Activated CD4-positive, alpha-beta T cell treated with anti-CD3 and anti-CD28 coated beads, Interleukin-2, amount 50 U/mL, for 16 hours (primary cell): ENCODE data around the gene KRTAP4-4.
"Not testable (repeated sequence)": the region's sequence is repeated elsewhere in the genome, so short reads cannot be mapped to it uniquely, and the experiment has no call there.

ENCODE experiments used
- DNase-seq: peaks from one replicate; pipeline ENCODE4 v3.0.0-alpha.2; 2020

KRTAP4-4 gene

DNA sequence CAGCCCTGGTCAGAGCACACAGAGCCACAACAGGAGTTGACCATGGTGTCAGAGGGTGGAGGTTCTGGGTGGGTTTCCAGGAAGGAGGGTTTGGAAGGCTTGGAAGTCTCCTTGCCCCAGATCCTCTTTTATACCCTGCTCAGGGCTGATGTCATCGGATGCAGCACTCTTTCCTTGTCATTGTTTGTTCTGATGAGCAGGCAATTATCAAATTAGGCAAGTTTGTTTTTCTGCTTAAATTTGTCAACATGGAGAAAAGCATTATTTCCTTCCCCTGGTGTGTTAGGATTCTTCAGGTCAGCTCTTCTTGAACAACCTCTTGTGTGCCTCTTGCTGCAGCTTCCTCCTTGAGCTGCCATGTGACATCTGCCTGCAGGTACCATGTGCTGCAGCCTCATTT is at the start of gene KRTAP4-4:
KRTAP4-4 (minus strand) TSS at position 101 of the 400 bp plus-strand sequence; CDS start at position 44, 57 bp downstream.
- no peak for DNase-seq

DNA sequence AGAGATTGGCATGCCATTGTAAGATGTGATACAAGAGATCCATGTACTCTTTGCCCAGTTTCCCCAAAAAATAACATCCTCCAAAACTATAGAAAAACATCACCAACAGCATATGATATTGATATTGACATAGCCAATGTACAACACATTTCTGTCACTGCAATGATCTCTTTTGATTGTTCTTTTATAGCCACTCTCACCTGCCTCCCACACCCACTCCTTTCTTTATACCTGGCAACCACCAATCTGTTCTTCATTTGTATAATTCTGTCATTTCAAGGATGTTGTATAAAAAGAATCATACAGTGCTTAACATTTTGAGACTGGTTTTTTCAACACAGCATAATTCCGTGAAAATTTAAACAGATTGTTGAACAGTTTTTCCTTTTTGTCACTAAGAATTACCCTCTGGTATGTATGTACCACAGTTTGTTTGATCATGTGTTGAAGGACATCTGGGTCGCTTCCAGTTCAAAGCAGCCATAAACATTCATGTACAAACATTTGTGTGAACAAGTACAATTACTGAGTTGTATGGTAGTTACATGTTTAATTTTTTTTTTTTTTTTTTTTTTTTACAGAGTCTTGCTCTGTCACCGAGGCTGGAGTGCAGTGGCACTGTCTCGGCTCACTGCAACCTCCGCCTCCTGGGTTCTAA is 39.0 kb upstream of the KRTAP4-4 start:
- DNase-seq, result no peak

DNA sequence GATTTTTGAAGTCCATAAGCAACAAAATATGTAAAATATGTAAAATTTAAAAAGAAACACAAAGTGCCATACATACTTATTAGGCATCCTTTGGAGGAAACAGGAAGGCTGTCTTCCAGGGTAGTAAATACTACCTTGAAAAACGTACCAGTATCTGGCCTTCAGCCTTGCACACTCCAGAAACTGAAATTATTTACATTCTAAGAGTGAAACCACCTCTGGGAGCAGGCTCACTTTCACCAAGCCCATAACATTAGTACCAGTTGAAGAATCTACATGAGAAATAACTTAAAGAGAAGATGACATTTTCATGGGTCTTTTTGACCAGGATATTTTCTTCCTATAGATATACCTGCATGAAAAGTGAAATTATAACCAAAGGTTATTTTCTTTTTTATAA is 35.5 kb upstream of the KRTAP4-4 start:
- no peak for DNase-seq

DNA sequence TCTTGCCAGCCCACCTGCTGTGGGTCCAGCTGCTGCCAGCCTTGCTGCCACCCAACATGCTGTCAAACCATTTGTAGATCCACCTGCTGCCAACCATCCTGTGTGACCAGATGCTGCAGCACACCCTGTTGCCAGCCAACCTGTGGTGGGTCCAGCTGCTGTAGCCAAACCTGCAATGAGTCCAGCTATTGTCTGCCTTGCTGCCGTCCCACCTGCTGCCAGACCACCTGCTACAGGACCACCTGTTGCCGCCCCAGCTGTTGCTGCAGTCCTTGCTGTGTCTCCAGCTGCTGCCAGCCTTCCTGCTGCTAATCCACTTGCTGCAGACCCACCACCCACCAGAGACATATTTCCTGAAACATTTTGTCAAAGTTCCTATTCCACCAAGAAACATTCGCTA is 29.8 kb upstream of the KRTAP4-4 start:
- DNase-seq, result no peak

DNA sequence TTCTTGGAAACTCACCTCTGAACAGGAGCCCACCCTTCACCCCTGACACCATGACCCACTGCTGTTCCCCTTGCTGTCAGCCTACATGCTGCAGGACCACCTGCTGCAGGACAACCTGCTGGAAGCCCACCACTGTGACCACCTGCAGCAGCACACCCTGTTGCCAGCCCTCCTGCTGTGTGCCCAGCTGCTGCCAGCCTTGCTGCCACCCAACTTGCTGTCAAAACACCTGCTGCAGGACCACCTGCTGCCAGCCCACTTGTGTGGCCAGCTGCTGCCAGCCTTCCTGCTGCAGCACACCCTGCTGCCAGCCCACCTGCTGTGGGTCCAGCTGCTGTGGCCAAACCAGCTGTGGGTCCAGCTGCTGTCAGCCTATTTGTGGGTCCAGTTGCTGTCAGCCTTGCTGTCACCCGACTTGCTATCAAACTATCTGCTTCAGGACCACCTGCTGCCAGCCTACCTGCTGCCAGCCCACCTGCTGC is 29.3 kb upstream of the KRTAP4-4 start, which contains the start of gene KRTAP9-1:
KRTAP9-1 (plus strand) TSS at position 51 of the 482 bp plus-strand sequence; CDS start at position 51, 0 bp downstream.
- DNase-seq, result not testable (repeated sequence)

DNA sequence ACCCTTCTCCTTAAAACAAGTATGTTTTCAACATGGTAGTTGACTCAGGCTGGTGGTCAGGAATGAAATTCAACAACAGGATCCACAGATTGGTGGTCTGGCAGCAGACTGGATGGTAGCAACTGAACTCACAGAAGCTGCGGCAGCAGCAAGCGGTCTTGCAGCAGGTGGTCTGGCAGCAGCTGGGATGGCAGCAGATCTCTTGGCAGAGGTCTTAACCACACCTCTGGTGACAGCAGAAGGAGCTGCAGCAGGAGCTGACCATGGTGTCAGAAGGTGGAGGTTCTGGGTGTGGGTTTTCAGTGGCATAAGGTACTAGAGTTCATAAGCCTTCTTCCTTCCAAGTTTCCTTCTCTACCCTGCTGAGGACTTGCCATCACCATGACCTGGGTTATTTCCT is 26.3 kb upstream of the KRTAP4-4 start:
- DNase-seq, result no peak

DNA sequence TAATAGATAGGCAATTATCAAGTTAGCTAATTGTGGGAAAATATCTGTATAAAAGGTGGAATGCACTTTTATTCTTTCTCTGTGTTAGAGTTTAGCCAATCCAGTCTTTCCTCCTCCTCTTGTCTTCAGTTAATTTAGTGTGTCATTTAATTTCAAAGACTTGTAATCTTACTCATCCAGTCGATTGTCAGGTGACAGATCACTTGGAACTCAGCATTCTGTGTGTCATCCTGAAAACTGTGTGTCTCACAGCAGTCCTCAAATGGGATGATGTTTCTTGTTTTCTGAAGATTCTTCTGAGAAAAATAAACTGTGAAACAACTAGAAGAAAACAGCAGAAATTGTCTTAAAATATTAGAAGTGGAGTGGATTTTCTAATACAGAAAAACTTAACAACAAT is 24.5 kb upstream of the KRTAP4-4 start:
- DNase-seq, result no peak

DNA sequence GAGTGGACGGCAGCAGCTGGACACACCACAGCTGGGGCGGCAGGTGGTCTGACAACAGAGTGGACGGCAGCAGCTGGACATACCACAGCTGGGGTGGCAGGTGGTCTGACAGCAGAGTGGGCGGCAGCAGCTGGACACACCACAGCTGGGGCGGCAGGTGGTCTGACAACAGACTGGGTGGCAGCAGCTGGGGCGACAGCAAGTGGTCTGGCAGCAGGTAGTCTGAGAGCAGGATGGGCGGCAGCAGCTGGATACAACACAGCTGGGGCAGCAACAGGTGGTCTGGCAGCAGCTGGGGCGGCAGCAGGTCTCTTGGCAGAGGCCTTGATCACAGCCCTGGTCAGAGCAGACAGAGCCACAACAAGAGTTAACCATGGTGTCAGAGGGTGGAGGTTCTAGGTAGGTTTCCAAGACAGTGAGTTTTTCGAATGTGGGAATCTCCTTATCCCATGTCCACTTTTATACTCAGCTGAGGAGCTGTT is 24.0 kb upstream of the KRTAP4-4 start, which contains the start of gene KRTAP4-1:
KRTAP4-1 (minus strand) TSS at position 432 of the 482 bp plus-strand sequence; CDS start at position 375, 57 bp downstream.
- DNase-seq, result no peak

DNA sequence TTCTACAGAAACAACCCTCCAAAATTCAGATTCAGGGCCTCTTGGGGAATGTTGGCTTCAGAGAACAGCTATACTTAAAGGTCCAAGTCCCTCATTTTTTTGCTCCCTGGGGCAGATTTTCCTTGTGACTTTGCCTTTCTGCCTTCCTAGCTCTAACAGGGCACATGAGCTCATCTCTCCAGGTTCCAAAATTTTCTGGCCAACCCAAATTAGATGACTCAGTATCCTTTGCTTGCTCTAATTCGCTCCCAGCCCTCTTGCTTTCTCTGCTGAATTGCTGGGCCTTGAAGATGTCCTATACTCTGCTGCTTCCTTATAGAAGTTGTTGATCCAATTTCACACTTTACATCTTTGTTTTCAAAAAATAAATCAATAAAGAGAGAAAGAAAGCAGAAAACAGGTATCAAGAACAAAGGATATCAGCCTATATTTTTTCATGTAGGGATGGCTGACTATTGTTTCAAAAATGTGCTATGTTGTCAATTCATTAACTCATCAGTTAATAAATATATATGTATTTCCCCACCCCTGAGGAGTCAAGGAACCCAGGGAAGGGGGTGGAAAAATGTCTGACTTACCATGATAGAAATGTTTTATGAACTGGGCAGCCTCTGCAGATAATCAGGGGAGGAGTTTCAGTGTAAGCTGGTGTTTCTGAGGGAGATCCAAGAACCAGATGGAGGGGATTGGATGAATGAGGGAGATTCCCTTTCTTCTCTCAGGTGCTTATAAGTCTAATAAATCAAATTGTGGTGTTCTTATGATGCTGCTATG is 18.5 kb upstream of the KRTAP4-4 start:
- DNase-seq, result no peak

DNA sequence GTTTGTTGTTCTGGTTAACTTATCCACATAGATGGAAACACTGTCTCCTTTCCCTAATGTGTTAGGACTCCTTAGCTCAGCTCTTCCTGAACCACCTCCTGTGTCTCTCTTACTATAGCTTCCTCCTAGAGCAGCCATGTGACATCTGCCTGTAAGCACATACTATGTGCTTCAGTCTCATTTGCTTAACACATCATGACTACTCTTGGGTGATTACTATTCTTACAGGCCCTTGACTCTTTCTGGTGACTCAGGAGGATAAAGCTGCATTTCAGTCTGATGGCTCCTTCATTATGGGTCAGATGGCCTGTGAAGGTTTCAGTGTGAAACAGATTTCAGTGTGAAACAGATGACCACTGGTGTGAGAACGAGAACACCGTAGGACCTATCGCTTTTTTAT is 17.8 kb upstream of the KRTAP4-4 start:
- no peak for DNase-seq

DNA sequence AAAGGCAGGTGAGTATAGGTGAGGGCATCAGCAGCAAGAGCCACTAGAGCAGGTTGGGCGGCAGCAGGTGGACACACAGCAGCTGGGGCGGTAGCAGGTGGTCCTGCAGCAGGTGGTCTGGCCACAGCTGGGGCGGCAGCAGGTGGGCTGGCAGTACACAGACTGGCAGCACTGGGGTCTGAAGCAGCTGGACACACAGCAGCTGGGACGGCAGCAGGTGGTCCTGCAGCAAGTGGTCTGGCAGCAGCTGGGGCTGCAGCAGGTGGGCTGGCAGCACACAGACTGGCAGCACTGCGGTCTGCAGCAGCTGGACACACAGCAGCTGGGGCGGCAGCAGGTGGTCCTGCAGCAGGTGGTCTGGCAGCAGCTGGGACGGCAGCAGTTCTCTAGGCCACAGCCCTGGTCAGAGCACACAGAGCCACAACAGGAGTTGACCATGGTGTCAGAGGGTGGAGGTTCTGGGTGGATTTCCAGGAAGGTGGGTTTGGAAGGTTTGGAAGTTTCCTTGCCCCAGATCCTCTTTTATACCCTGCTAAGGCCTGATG is 17.3 kb upstream of the KRTAP4-4 start, which contains the start of gene KRTAP4-2:
KRTAP4-2 (minus strand) TSS at position 495 of the 545 bp plus-strand sequence; CDS start at position 438, 57 bp downstream.
- DNase-seq, result no peak

DNA sequence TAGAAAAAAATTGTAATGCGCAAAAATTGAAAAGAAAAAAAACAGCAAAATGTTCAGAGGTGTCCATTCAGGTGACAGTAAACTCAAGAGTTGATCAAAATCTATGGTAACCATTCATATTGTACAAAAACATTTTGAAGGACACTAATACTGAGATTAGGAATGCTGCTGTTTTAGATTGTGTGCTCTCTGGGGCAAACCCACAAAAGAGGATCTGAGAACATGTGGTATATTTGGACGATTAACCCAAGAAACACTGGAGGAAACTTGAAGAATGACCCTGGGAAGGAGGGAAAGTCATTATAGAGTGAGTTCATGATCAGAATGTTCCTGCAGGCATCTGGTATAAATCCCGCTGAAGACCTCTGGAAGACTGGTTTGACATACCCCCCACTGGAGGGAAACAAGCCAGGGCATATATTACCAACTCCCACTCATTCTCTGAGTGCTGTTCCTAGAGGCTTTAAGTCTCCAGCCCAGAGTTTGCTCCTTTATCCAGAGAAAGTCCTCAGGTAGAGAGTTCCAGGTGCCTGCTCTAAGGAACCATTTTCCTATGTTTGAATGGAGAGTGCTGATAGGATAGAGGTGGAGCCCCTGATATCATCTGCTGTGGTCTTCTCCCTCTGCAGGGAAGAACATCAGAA is 16.3 kb upstream of the KRTAP4-4 start:
- no peak for DNase-seq

DNA sequence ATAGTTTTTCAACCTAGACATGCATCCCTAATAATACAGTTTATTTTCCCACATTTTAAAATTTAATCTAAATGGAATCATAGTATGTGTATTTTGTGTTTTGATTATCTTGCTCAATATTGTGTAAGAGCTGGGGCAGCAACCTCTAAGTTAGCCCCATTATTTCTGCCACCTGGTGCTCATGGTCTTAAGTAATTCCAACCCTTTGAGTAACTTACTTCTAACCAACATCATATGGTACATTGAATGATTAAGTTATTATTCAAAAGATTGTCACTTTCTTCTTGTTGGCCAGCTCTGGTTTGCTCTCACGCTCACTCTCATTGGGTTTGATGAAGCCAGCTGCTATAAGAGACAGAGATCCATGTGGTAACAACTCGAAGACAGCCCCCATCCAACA is 11.3 kb upstream of the KRTAP4-4 start:
- no peak for DNase-seq

DNA sequence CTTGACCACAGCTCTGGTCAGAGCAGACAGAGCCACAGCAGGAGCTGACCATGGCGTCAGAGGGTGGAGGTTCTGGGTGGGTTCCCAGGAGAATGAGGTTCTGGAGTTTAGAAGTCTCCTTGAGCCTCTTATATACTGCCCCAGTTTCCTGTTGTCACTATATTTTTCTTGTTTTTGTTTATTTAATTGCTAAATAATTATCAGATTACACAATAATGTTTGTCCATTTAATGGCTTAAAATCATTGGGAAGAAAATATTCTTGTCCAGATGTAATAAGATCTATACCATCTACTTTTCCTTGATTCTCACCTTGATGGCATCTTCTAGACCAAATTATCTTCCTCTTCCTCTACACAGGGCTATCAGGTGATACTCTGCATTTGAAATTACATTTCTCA is 7.6 kb upstream of the KRTAP4-4 start, which contains the start of gene KRTAP4-3:
KRTAP4-3 (minus strand) TSS at position 101 of the 400 bp plus-strand sequence; CDS start at position 52, 49 bp downstream.
- no peak for DNase-seq

DNA sequence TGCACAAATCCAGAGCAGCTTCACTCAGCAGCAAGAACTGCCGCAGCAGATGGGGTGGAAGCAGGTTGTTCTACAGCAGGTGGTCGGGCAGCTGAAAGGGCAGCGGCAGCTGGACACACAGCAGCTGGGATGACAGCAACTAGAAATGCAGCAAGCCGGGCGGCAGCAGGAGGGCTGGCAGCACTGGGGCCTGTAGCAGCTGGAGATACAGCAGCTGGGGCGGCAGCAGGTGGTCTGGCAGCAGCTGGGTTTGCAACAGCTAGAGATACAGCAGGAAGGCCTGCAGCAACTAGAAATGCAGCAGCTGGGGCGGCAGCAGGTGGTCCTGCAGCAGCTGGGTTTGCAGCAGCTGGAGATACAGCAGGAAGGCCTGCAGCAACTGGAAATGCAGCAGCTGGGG is 7.0 kb upstream of the KRTAP4-4 start:
- DNase-seq, result no peak

DNA sequence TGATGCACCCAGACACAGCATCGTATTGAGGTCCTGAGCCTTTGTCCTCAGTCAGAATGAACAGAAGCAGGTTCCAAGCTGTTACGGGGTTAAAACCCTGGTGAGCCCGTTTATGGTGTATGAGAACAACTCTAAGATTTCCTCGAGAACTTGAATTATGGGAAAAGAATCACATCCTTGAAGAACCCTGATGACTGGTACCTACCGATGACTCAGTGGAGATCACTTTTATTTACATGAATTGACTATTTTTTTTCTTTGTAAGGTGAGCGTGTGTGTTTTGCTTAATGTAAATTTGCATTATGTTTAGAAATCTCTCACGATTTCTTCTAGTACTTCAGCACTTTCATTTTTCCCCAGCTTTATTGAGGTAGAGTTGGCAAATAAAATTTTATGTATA is 3.3 kb upstream of the KRTAP4-4 start:
- no peak for DNase-seq

DNA sequence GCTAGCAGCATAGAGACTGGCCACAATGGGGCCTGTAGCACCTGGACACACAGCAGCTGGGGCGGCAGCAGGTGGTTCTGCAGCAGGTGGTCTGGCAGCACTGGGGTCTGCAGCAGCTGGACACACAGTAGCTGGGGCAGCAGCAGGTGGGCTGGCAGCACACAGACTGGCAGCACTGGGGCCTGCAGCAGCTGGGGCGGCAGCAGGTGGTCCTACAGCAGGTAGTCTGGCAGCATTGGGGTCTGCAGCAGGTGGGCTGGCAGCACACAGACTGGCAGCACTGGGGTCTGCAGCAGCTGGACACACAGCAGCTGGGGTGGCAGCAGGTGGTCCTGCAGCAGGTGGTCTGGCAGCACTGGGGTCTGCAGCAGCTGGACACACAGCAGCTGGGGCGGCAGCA is 358 bp downstream of the KRTAP4-4 start:
- DNase-seq, result not testable (repeated sequence)

DNA sequence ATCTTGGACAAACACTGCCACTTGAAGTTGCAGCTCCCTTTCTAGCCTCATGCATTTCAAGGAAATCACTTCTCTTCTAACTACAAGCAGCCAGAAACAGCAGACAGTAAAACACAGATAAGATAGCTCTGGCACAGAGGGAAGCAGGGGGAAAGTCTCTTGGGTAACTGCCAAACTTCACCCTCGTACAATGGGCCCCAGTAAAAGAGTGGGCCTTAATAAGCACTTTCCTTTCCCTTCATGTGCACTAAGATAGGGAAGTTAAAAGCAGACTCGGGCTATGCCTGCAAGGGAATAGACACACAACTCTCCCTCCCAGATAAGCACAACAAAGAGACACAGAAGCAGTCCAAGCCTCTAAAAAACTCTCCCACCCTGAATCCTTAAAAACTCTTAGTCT is 6.7 kb downstream of the KRTAP4-4 start:
- DNase-seq, result no peak

DNA sequence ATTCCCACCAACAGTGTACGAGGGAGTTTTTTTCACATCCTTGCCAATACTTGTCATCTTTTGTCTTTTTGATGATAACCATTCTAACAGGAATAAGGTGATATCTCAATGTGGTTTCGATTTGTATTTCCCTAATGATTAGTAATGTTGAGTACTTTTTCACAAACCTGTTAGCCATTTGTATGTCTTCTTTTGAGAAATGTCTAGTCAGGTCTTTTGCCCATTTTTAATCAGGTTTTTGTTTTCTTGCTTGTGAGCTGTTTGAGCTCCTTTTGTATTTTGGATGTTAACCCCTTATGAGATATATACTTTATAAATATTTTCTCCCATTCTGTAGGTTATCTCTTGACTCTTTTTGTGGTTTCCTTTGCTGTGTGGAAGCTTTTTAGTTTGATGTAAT is 9.0 kb downstream of the KRTAP4-4 start:
- DNase-seq, result no peak

DNA sequence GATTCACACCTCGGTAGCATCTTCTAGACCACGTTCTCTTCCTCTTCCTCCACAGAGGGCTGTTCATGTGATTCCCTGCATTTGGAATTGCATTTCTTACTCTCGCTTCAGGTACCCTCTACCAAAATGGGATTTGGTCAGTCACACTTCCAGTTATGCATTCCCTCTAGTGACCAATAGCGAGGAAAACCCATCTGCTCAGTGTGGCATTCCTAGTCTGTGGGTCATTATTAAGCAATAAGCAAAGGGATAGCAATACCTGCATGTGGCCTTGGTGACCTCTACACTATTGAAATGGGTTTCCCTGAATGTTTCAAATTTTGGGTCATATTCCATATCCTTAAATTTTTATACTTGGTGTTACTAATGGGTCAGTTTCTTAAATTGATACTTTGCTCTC is 10.5 kb downstream of the KRTAP4-4 start:
- DNase-seq, result no peak

DNA sequence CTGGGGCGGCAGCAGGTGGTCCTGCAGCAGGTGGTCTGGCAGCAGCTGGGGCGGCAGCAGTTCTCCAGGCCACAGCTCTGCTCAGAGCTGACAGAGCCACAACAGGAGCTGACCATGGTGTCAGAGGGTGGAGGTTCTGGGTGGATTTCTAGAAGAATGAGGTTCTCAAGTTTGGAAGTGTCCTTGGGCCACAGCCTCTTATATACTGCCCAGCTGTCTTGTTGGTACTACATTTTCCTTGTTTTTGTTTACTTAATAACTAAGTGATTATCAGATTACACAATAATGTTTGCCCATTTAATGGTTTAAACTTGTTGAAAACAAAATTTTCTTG is 10.9 kb downstream of the KRTAP4-4 start, which contains the start of gene KRTAP4-5:
KRTAP4-5 (minus strand) TSS at position 174 of the 334 bp plus-strand sequence; CDS start at position 116, 58 bp downstream.
- no peak for DNase-seq

DNA sequence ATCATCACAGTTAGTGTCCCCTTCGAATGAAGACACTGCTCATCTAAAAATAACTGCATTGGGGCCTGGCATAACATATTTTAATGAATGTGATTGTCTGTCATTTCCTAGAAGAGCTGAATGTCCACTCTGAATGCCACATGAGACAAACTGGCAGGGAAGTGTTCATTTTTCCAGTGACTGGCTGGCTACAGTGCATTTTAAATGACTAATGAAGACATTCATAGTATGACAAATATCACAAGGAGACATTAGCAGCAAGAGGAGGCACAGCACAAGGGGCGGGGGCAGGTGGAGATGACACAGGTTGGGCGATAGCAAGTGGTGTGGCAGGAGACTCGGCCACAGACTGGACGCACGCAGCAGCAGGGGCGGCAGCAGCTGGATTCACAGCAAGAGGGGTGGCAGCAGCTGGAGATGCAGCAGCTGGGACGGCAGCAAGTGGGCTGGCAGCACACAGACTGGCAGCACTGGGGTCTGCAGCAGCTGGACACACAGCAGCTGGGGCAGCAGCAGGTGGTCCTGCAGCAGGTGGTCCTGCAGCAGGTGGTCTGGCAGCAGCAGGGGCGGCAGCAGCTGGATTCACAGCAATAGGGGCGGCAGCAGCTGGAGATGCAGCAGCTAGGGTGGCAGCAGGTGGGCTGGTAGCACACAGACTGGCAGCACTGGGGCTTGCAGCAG is 11.4 kb downstream of the KRTAP4-4 start:
- not testable (repeated sequence) for DNase-seq
